ENCODE results near the gene IDUA.

GRCh38 chr4:998096-998691 lies 11.3 kb downstream of the IDUA start:
- no peak for TF ChIP-seq GATA2 (IDR thresholded peaks at IDR 0.05; ENCODE audit: low read depth, low read length)
- no peak for TF ChIP-seq GATA3 (IDR thresholded peaks at IDR 0.05; ENCODE audit: low read depth, low read length)

All from SH-SY5Y (cell line).